CD4-positive, alpha-beta T cell treated with Interleukin-6 at 100 ng/mL for 8 hours (primary cell): ENCODE measurements around the gene CCDC92B.

Source experiments
- DNase-seq: peaks from one replicate; pipeline ENCODE4 v3.0.0-alpha.2; 2020; ENCODE audit warnings: mixed read lengths, low spot score

Gene CCDC92B

DNA sequence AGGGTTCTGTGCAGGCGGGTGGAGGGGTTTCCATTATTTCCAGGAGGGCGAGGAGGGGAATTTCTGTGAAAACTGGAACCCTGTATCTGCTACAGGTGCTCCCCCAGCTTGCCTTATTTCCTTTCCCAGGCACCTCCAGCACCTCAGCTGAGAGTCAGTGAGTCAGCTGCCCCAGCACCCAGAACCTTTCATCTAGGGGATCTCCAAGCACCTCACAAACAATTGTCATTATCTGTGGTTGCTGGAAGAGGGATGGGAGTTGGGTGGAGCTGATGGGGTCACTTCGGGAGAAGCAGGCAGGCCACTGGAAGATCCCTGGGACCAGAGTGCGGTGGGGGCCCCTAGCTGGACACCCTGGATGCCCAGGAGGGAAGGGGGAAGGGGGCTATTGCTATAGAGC, 27.8 kb downstream of the CCDC92B start:
- DNase-seq = no peak

DNA sequence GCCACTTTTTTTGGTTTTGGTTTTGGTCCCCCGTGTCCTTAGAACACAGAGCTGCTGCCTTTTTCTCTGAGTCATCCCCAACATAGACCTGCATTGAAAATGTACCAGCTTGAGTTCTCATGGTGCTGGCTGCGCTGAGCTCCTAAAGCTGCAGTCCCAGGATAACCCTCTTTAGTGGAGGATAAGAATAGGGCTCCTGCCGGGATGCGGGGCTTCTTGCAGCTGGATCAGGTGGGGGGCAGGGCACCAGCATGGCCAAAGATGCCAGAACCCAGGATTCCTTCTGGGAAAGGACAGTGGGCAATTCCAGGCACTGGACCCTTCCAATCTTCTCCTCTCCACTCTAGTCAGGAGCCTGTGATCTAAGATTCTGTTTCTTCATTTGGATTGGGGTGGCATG, 29.6 kb downstream of the CCDC92B start:
- DNase-seq = no peak

DNA sequence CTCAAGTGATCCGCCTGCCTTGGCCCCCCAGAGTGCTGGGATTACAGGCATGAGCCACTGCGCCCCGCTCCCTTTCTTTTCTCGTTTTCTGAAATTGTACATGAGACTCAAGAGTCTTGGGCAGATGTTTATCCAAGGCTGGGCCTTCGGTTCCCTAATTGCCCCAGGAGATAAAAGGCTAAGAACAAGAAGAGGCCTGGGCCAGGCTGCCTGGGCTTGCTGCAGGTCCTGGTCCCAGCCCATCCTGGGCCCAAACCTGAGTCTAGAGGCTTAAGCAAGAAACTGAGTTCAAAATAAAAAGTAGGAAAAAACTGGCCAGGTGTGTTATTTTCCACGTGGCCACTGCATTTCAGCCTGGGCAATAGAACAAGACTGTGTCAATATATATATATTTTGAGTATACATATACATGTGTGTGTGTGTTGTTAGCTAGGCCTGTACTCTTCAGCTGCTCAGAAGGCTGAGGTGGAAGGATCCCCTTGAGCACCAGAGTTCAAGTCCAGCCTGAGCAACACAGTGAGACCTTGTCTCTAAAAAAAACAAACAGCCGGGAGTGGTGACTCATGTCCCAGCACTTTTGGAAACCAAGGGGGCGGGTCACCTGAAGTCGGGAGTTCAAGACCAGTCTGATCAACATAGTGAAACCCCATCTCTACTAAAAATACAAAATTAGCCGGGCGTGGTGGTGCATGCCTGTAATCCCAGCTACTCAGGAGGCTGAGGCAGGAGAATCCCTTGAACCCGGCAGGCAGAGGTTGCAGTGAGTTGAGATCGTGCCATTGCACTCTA, 31.1 kb downstream of the CCDC92B start:
- no peak for DNase-seq

DNA sequence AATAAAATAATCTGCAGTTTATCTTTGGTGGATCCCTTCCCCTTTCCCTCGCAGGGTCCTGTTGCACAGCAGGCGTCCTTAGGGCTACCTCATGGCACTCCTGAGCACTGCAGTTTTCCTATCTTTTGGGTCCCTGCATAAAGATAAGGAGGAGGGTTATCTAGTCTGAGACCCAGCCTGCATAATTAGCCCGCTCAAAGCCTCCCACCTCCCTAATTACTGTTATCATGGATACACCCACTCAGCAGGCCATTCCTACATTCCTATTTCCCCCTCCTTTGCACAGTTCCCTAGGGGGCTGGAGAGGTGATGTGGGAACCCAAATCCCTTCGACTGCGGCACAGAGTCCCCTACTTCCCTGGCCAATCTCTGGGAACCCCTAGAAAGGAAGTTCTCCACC, 32.8 kb downstream of the CCDC92B start:
- DNase-seq = no peak

DNA sequence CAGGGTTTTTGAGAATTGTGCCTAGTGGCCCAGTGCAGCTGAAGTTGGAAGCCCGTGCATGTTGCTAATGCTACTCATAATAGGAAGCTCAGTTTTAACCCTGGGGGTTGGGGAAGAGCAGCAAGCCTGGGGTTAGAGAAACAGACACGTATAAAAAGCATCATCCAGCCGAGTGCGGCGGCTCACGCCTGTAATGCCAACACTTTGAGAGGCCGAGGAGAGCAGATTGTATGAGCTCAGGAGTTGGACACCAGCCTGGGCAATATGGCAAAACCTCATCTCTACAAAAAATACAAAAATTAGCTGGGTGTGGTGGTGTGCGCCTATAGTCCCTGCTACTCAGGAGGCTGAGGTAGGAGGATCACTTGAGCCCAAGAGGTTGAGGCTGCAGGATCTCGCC, 35.6 kb downstream of the CCDC92B start:
- DNase-seq = no peak

DNA sequence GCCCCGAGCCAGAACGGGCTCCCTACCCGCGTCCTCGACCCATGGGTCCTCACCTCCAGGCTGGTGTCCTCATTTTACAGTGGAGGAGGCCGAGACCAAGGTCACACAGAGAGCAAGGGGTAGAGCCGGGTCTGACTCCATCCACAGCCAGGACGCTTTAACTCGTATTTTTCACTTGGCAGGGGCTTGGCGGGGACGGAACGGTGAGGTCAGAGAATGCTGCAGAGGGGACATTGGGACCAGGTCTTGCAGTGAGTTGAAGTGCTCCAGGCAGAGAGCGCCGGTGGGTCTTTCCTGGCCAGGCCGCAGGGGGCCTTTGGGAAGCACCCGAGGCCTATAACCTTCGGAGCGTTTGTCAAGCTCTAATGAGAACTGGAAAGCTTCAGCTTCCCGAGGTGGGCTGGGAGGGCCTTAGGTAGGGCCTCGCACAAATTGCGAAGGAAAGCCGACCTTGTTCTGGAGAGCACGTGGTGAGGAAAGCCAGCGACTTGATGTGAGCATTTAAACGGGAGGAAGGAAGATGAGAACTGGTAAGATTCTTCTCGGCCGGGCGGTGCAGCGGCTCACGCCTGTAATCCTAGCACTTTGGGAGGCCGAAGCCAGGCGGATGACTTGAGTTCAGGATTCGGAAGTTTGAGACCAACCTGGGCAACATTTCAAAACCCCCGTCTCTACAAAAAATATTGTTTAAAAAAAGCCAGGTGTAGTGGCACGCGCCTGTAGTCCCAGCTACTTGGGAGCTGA, 37.0 kb downstream of the CCDC92B start:
- DNase-seq = no peak

DNA sequence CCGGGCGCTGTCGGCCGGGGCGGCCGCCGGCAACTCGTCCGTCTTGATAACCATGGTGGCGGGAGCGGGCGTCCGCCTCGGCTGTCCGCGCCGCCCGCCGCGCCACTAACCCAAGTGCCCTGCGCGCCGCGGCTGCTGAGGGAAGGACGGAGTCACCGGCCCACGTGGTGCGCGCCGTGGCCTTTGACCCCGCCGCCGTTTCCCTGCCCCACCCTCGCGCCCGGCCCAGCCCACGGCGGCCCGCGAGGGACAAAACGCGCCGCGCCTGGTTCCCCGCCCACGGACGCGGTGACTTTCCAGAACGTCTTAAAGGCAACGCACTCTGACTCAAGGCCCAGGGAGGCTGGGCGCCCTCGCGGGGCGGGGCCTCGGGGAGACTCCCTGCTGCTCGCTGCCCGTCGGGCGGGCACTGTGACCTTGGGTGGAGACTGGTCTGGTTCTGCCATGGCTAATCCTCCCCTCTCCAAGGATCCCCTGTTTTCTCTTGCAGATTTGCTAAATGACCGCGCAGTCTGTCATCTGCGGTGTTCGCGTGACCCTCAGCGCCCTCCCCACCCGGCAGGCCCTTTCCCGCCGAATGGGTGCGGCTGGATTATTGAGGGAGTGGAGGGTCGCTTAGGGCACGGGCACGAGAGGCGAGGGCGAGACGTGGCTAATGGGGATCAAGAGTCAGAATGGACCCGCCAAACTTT, 37.7 kb downstream of the CCDC92B start, which contains the start of gene CLUH:
Gene CLUH, minus strand, starts transcription at position 157 of the 692 bp plus-strand sequence. Its CDS starts 103 bp downstream, at position 54.
- DNase-seq = peak; percentile 95

DNA sequence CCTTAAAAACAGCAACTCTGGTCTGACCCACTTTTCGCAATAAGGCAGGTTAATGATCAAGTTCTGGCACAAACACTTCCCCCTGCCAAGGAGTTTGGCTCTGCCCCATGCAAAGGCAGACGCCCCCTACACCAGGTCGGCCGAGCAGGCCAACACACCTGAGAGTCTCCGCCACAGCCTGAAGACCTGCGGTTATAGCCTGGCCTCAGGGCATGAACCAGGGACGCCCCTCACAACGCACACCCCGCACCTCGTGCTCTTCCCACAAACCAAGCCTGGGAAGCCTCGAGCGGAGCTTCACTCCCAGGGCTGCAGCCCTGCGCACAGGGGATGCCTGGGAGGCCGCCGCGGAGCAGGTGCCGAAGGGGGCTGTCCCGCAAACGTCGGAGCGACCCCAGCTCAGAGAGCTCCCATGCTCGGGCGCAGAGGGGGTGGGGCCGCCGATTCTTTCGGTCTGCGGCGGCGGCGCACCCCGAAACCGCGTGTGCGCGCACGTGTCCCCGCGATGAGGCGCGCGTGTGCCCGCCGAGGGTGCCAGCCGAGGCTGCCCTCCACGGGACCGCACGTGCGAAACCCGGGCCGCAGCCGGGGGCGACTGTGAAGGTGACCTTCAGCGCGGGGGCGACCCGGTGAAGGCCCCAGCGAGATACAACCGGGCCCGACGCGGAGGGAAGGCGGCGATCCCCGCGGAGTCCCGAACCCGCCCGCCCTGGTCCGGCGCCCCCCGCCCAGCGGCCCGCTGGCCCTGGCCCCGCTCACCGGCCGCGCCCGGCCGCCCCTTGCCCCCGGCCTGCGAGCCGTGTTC, 38.4 kb downstream of the CCDC92B start:
- no peak for DNase-seq

DNA sequence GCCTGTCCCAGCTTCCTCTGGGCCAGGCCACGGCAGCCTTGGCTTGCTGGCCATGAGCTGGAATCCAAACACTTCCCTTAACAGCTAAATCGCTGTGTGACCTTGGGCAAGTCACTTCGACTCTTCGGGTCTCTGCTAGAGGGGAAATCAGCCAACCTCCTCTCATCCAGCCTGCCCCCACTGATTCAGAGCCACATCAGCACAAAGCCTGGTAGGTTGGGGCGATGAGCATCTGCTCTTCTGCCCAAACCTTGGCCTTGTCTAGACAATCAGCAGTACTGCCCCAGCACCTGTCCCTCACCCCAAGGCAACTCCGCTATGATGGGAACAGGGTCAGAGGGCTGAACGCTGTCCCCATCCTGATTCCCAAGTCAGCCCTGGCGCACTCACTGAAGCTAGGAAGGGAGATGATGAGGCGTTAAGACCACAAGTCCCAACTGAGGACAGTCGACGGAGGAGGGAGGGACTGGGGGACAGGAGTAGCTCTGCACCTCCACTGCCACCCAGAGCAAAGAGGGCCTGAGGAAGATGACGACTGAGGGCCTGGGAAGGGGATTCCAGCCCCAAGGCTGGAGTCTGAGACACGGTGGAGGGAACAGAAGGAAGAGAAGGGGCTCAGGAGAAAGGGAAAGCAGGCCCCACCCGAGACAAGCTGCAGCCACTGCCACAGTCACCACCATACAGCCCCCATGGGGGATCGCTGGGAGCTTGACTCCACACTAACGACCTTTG, 39.2 kb downstream of the CCDC92B start:
- DNase-seq = no peak

DNA sequence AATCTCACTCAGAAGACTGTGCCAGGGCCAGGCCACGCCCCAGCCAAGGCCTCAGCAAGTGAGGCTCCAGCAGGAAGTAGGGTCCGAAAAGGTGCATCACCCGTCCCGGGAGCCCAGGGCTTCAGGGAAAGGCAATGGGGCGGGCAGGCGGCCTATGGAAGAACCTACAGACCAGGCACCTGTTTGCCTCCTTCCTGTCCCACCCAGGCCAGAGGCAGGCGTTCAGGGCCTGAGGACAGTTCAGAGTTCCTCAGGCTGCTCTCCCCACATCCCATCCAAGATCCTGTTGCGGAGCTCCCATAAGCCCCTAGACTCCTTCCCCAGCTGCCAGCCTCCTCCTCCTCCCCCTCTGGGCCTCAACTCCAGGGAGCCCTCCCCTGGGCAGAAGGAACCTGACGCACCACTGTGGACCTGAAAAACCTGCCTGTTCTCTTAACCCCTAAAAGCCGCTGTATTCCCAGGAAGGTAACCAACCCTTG, 40.2 kb downstream of the CCDC92B start:
- no peak for DNase-seq

DNA sequence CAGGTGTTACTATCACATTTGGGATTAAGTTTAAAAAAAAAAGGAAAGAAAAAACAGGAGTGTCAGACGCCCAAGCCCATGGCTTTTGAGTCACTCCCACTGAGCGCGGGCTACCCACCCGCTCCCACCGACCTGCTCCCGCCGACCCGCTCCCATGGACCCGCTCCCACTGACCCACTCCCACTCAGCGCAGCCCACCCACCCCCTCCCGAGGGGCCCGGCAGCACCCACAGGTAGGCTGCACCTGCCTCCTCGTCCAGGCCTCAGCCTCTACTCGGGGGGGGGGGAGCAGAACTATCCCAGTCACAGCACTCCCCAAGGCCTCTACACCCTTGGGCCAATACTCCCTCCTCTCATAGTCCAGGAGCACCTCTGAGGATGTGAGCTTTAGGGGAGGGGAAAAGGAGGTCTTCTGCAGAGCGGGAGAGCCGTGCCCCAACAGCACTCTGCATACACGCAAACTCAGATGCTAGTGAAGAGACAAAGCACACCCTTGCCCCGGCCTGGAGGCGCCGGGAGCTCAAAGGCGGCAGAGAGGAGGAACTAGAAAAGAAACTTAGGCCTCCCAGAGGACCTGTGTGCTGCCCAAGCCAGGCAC, 40.8 kb downstream of the CCDC92B start:
- no peak for DNase-seq

DNA sequence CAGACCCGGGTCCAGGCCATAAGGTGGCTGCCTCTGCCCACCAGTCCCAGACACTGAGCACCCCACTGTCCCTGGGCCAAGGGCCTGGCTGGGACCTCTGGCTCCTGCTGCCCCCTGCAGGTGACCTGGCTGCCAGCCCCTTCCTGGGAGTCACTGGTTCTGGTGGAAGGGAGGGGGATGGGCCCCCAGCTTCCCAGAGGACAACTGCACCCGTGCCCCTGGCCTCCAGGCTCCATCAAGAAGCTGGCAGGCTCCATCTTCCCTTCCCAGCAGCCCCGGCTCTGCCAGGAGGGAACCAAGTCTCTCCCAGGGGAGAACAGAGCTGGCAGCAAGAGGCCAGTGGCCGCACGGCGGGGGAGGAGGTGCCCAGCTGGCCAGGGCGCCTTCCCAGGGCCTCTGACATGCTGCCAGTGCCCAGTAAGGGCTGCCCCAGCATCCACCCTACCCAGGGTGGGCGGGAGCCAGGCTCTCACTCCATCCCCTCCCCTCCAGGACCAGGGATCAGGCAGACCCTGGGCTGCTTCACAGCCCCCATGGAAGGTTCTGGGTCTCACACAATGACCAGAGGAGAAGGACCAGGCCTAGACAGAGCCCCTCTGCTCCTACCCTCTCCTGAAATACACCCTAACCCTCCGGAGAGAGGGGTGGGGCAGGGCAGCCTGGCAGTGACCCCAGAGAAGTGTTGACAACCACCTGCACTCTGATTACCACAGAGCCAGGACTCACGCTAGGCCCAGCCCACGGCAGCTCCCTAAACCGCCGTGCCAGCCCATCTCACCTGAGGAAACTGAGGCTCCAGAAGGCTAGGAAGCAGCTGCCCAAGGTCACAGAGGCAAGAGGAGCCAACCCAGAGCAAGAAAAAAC, 41.5 kb downstream of the CCDC92B start:
- no peak for DNase-seq

DNA sequence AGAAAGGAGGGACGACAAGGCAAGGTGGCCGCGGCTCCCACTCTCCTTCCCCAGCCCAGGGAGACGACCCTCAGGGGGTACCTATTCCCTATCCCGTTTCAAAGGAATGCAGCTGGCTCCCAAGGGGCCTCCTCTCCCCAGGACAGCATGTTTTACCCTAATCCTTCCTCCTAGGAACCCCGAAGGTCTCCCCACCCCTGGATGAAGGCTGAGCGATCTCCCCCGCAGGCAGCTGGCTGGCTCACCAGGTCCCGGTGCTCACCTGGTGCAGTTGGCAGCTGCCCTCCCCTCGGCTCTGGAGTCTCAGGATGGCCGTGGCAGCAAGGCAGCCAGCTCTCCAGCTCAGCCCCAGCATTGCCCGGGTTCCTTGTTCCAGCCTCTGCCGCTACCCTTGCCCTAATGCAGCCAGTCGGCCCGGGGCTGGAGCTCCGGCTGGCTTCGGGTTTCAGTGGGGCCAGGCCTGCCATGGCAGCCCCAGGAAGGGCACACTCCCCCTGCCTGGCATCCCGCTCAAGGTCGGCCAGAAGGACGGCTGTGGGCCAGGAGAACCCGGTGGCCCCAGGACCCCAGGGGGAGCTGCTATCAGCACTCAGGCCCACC, 42.4 kb downstream of the CCDC92B start:
- no peak for DNase-seq

DNA sequence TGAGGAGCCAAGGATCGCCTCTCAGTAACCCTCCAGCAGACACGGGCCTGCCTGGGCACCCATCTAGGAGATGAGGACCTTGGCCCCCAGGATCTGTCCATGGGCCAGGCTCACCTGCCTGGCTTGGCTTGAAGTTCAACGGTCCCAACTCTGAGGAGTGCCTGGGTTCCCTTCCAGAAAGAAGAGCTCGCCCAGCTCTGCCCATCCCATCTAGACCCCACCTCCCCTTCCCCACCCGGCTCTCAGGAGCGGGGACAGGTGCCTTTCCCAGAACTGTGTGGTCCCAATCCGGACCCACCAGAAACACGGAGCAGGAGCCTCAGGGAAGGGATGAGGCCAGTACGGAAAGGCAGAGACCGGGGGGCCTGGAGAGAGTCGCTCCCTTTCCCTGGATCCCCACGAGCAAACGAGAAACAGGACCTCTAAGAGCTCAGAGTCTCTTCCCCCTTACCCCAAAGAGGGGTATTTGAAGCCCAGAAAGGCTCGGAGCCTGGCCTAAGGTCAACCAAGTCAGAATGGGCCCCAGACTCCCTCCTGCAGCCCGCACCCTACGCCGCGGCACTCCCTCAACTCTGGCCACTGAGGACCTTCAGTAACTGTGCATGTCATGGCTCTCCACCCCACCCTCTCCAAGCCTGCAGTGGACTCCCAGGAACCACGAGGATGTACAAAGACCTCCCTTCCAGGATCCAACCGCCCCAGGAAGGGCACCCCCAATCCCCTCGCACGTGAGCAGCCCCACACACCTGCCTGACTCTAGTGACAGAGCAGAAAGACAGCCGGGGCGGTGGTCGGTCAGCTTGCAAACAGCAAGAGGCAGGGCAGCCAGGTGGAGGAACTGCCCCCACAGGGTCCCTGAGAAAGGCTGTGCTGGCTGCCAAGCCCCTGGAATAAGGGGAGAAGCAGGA, 43.3 kb downstream of the CCDC92B start:
- no peak for DNase-seq

DNA sequence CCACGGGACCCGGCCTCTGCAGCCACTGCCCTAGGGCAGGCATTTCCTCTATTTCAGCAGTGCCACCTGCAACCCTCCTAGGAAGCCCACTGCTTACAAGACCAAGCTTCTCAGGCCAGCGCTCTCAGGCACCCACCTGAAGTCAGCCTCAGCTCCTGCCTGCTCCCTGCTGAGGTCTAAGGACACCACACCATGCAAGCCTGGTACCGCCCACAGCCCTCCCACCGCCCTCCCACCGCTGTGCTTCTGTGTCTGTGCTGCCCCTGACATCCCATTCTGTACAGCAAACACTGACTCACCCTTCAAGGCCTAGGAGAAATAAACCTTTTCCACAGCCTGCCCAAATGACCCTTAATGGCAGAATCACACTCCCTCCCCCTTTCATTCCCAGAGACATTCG, 44.2 kb downstream of the CCDC92B start:
- no peak for DNase-seq

DNA sequence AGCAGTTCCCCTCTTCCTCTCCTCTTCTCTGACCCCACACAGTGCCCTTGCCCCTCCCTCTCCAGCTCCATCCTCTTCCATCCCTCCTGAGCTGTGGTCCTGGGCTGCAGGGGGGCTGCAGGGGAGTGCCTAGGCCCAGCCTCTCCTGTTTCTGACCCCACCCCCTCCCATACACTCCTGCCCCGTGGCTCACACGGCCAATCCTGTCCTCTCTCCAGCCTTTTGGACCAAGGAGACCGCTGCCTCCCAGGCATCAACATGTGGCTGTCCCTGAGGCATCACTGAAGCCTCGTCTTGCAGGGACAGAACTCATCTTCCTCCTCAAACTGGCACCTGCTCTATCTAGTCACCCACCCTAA, 44.6 kb downstream of the CCDC92B start:
- DNase-seq = no peak

DNA sequence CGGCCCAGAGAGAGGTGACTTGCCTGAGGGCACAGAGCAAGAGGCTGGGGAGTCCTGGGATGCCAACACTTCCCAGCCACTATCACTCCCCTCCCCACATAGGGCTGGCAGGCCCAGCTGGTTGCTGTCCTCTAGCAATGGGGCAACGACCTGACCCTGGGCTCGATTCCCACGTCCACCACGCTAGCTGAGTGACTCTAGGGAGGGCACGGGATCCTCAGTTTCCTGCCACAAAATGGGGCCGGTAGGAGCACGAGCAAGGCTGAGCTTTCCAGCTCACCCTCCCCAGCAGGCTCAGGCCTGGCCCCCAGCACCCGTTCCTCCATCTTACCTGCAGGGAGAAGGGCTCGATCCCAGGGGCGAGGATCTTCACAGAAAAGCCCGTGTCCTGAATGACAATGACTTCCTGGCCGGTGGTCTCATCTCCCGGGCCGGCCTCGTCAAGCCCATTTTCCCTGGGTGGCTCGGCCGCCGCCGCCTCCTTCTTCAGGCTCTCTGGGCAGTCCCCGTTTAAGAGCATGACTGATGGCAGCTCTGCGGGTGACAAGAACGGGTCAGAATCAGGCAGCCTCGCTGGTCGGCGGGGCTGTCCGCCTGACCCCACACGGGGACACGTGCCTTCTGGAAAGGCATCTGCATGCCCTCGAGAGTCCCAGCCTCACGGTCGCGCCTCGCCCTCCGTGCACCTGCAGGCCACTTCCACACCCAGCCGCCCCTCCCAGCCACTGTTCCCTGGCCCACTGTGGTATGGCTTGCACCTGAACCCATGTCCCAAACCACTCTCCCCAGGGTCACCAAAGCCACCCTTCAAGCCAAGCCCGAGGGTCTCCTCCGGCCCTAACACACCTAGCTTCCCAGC, 45.2 kb downstream of the CCDC92B start:
- no peak for DNase-seq
